A549 (cell line): ENCODE measurements around the gene CDC42SE2. TPM values are rescaled to one million over a fixed set of nuclear protein-coding genes. Genes with fewer than 3 reads are reported as not detected.
A peak's percentile ranks its signal among the peaks of the same experiment; 100 is the strongest.

Experiments
- ATAC-seq, 2 experiments: fragments of 200-7000 bp in 1 of 2; fragments of >200 bp in 1 of 2; cut with Nextera tagmentation in 1 of 2; cut with Tn5 transposase in 1 of 2; 3 replicates each; pipeline versions ENCODE4 v1.8.0 to v1.9.1; 2018 to 2020; ENCODE audit warnings: mild to moderate bottlenecking in 1 of 2, moderate library complexity in 1 of 2
- CTCF ChIA-PET: fragments of 300-600 bp; sonication (Branson Sonifier 250); formaldehyde crosslinking; extraction: SDS; loops from one replicate; lab custom pipeline; 2021; ENCODE audit warnings: antibody characterized with exemption, inconsistent platforms; lab: Yijun Ruan, JAX
- POLR2A ChIA-PET: fragments of 350-600 bp; formaldehyde crosslinking; extraction: SDS; loops from one replicate; lab custom pipeline; 2021; ENCODE audit warnings: antibody characterized with exemption, inconsistent platforms; lab: Yijun Ruan, JAX
- DNase-seq, 2 experiments: peaks; one replicate each; pipeline versions ENCODE4 v3.0.0 to v3.0.0-alpha.2; 2011 to 2016; ENCODE audit warnings: low read depth in 1 of 2, low spot score in 1 of 2
- FAIRE-seq: peaks from 2 replicates; lab custom pipeline; 2011; peaks lifted over from hg19 to GRCh38; lab: Jason Lieb, UNC
- H3K27ac ChIP-seq, 2 experiments: fragments of >200 bp; sonication (Bioruptor Twin); formaldehyde crosslinking; 3 replicates each; pipeline ENCODE4 v1.5.1; 2016 to 2017
- H3K4me1 ChIP-seq: fragments of >200 bp; sonication (Bioruptor Twin); formaldehyde crosslinking; 3 replicates; pipeline ENCODE4 v1.6.1; 2016
- H3K4me2 ChIP-seq: fragments of >200 bp; sonication (Bioruptor Twin); formaldehyde crosslinking; 3 replicates; pipeline ENCODE4 v1.6.1; 2016
- H3K4me3 ChIP-seq: fragments of >200 bp; sonication (Bioruptor Twin); formaldehyde crosslinking; 3 replicates; pipeline ENCODE4 v1.5.1; 2016
- H3K9me3 ChIP-seq: fragments of >200 bp; sonication (Bioruptor Twin); formaldehyde crosslinking; 3 replicates; pipeline ENCODE4 v1.6.1; 2016
- CHD2 ChIP-seq: fragments of 150-350 bp; IDR thresholded peaks from 2 replicates; pipeline ENCODE4 v1.6.1; 2014; ENCODE audit warnings: low read length; ENCODE audit not compliant: partially characterized antibody
- FOXS1 ChIP-seq: fragments of 250-450 bp; sonication (Bioruptor Pico); IDR thresholded peaks from 2 replicates; pipeline ENCODE4 v1.5.0; 2020; ENCODE audit warnings: mild to moderate bottlenecking, moderate library complexity
- HEYL ChIP-seq: fragments of 250-450 bp; sonication (Bioruptor Pico); IDR thresholded peaks from 2 replicates; pipeline ENCODE4 v1.8.0; 2021; ENCODE audit warnings: mild to moderate bottlenecking, moderate library complexity
- HOXB13 ChIP-seq: fragments of 250-450 bp; sonication (Bioruptor Pico); IDR thresholded peaks from 2 replicates; pipeline ENCODE4 v1.5.0; 2020; ENCODE audit warnings: low read depth, mild to moderate bottlenecking, moderate library complexity
- KDM5A ChIP-seq: fragments of 200-600 bp; sonication (generic); IDR thresholded peaks from 2 replicates; pipeline ENCODE4 v1.6.1; 2016; ENCODE audit warnings: antibody characterized with exemption, mild to moderate bottlenecking
- MAFK ChIP-seq: fragments of 450-650 bp; IDR thresholded peaks from 2 replicates; pipeline ENCODE4 v1.6.1; 2014; ENCODE audit not compliant: partially characterized antibody
- NFE2L2 ChIP-seq: fragments of 150-350 bp; conservative IDR thresholded peaks from 2 replicates; pipeline ENCODE4 v1.6.1; 2014; ENCODE audit warnings: low read length
- NPAS2 ChIP-seq: fragments of 250-450 bp; sonication (Bioruptor Pico); IDR thresholded peaks from 2 replicates; pipeline ENCODE4 v1.8.0; 2022; ENCODE audit warnings: mild to moderate bottlenecking, moderate library complexity, borderline replicate concordance
- NR3C1 ChIP-seq: fragments of >200 bp; sonication (Bioruptor Twin); formaldehyde crosslinking; IDR thresholded peaks from 3 replicates; pipeline ENCODE4 v1.6.1; 2017
- PHF8 ChIP-seq: fragments of 200-600 bp; sonication (generic); IDR thresholded peaks from 2 replicates; pipeline ENCODE4 v1.6.1; 2016; ENCODE audit warnings: low read depth, mild to moderate bottlenecking, antibody characterized with exemption, moderate library complexity, borderline replicate concordance
- POLR2A ChIP-seq: IDR thresholded peaks from 2 replicates; pipeline ENCODE4 v1.6.1; 2012; ENCODE audit warnings: mild to moderate bottlenecking, low read length
- POLR2AphosphoS2 ChIP-seq: conservative IDR thresholded peaks from 2 replicates; pipeline ENCODE4 v1.6.1; 2012; ENCODE audit warnings: low read length, improper control_type of control experiment, inconsistent platforms
- RAD21 ChIP-seq, 2 experiments: fragments of >200 bp in 1 of 2; sonication (Bioruptor Twin) in 1 of 2; formaldehyde crosslinking in 1 of 2; IDR thresholded peaks in 1 of 2; conservative IDR thresholded peaks in 1 of 2; 2 replicates in 1 of 2; 3 replicates in 1 of 2; pipeline ENCODE4 v1.6.1; 2012 to 2018; ENCODE audit warnings: inconsistent platforms in 1 of 2
- RCOR1 ChIP-seq: fragments of 150-350 bp; IDR thresholded peaks from 2 replicates; pipeline ENCODE4 v1.6.1; 2014; ENCODE audit warnings: antibody characterized with exemption, low read length, low read depth
- RNF2 ChIP-seq: fragments of 200-600 bp; sonication (generic); IDR thresholded peaks from 2 replicates; pipeline ENCODE4 v1.6.1; 2016; ENCODE audit warnings: low read depth, mild to moderate bottlenecking, antibody characterized with exemption, moderate library complexity, borderline replicate concordance
- SMC3 ChIP-seq: fragments of >200 bp; sonication (Bioruptor Twin); formaldehyde crosslinking; IDR thresholded peaks from 3 replicates; pipeline ENCODE4 v1.6.1; 2018; ENCODE audit warnings: inconsistent platforms
- SREBF2 ChIP-seq: fragments of 450-650 bp; IDR thresholded peaks from 2 replicates; pipeline ENCODE4 v1.6.1; 2014; ENCODE audit warnings: mild to moderate bottlenecking, moderate library complexity
- TP53 ChIP-seq: fragments of 250-450 bp; sonication (Bioruptor Pico); IDR thresholded peaks from 2 replicates; pipeline ENCODE4 v1.5.0; 2021; ENCODE audit warnings: mild to moderate bottlenecking, moderate library complexity
- ZC3H11A ChIP-seq: fragments of 450-650 bp; IDR thresholded peaks from 2 replicates; pipeline ENCODE4 v1.6.1; 2014; ENCODE audit warnings: antibody characterized with exemption, mild to moderate bottlenecking
- ZNF302 ChIP-seq: fragments of 250-450 bp; sonication (Bioruptor Pico); IDR thresholded peaks from 2 replicates; pipeline ENCODE4 v1.9.0; 2021; ENCODE audit warnings: inconsistent platforms, mild to moderate bottlenecking, moderate library complexity
- ZSCAN20 ChIP-seq: fragments of 250-450 bp; sonication (Bioruptor Pico); IDR thresholded peaks from 2 replicates; pipeline ENCODE4 v1.8.0; 2022; ENCODE audit warnings: mild to moderate bottlenecking, moderate library complexity
- WGBS: methylation state at CpG from one replicate; pipeline ENCODE4 v1.1.6; 2017; ENCODE audit errors: missing lambda C conversion rate; 5-methylcytosine and 5-hydroxymethylcytosine counted together
- polyA plus RNA-seq, 4 experiments: library from polyadenylated mRNA; depleted of rRNA in 3 of 4; stranded (reverse); fragments of >200 nt; fragmentation: RNase III in 1 of 4; extraction: RNeasy Plus Mini Kit Qiagen cat#74134 plus additional on column Dnase treatment in 1 of 4; gene quantifications; 2 replicates in 3 of 4; 3 replicates in 1 of 4; pipeline ENCODE4 v1.2.3, GENCODE V29; 2011 to 2017
- TF ChIP-seq, protein P1 (sequence below): IDR thresholded peaks from 2 replicates; pipeline ENCODE4 v1.6.1; 2012
- TF ChIP-seq, protein P2 (sequence below): fragments of 450-650 bp; IDR thresholded peaks from 2 replicates; pipeline ENCODE4 v1.6.1; 2014; ENCODE audit warnings: antibody characterized with exemption
- TF ChIP-seq, protein P3 (sequence below): fragments of >200 bp; sonication (Bioruptor Twin); formaldehyde crosslinking; IDR thresholded peaks from 3 replicates; pipeline ENCODE4 v1.6.1; 2016
- TF ChIP-seq, protein P4 (sequence below): fragments of >200 bp; sonication (Bioruptor Twin); formaldehyde crosslinking; IDR thresholded peaks from 3 replicates; pipeline ENCODE4 v1.5.1; 2016
- TF ChIP-seq, protein P5 (sequence below): fragments of 150-350 bp; IDR thresholded peaks from 2 replicates; pipeline ENCODE4 v1.6.1; 2014; ENCODE audit warnings: low read depth, mild to moderate bottlenecking, low read length

Gene CDC42SE2
- polyA plus RNA-seq, 2 of the 4 experiments (the other 2 are of a cell fraction) = 25.8 to 66.4 TPM

DNA sequence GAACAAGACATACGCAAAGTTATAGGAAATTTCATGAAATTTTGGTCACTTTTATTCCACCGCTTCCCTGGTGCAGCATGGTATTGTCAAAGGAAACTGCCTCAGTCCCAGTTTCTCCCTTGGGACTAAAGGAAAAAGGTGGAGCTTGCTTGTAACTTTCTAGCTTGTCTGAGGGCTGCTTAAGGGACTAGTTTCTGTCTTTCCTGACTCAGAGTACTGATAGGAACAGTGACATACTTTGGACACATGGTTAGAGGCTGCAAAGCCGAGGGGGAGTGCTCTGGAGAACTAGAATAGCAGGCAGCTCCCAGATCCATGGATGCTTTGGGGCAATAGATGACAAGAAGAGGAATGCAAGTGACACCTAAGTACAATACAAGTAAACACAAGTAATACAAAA is 136.7 kb downstream of the CDC42SE2 start:
- WGBS = 92% methylated on average over 3 of the region's 3 CpGs
- FAIRE-seq = no peak
- ChIA-PET POLR2A (no interaction called here), CTCF (interaction anchor here (0.6 to 1.3 kb wide), 2 partner anchors 22 to 288 kb away, joined by 3 to 6 read pairs; no protein-coding TSS in a partner anchor)
- no peak for ATAC-seq
- H3K9me3 ChIP-seq = peaks cover 17% of the 10 kb centered on the region; the same call in 2 of the 3 replicates
- H3K4me1 ChIP-seq = no peaks in the 10 kb centered on the region
- TF ChIP-seq HOXB13 (CRISPR knock-in tag) = no peak
- TF ChIP-seq SREBF2 = no peak
- TF ChIP-seq TP53 = no peak
- no peak for TF ChIP-seq ZC3H11A
- no peak for TF ChIP-seq PHF8
- no peak; the same call in 1 of the 2 replicates for TF ChIP-seq POLR2AphosphoS2
- no peak for TF ChIP-seq RNF2
- no peak for TF ChIP-seq RAD21 (conservative IDR thresholded peaks at IDR 0.05 in 1 of 2, IDR thresholded peaks at IDR 0.05 in 1 of 2)
- no peak for TF ChIP-seq NFE2L2
- TF ChIP-seq, protein P1, sequence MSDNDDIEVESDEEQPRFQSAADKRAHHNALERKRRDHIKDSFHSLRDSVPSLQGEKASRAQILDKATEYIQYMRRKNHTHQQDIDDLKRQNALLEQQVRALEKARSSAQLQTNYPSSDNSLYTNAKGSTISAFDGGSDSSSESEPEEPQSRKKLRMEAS = no peak
- TF ChIP-seq, protein P2, sequence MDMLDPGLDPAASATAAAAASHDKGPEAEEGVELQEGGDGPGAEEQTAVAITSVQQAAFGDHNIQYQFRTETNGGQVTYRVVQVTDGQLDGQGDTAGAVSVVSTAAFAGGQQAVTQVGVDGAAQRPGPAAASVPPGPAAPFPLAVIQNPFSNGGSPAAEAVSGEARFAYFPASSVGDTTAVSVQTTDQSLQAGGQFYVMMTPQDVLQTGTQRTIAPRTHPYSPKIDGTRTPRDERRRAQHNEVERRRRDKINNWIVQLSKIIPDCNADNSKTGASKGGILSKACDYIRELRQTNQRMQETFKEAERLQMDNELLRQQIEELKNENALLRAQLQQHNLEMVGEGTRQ = no peak
- TF ChIP-seq, protein P3, sequence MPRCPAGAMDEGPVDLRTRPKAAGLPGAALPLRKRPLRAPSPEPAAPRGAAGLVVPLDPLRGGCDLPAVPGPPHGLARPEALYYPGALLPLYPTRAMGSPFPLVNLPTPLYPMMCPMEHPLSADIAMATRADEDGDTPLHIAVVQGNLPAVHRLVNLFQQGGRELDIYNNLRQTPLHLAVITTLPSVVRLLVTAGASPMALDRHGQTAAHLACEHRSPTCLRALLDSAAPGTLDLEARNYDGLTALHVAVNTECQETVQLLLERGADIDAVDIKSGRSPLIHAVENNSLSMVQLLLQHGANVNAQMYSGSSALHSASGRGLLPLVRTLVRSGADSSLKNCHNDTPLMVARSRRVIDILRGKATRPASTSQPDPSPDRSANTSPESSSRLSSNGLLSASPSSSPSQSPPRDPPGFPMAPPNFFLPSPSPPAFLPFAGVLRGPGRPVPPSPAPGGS = no peak
- no peak overlapping the region for H3K4me3 ChIP-seq
- H3K27ac ChIP-seq = no peak overlapping the region
- DNase-seq = no peak
- H3K4me2 ChIP-seq = no peak overlapping the region

DNA sequence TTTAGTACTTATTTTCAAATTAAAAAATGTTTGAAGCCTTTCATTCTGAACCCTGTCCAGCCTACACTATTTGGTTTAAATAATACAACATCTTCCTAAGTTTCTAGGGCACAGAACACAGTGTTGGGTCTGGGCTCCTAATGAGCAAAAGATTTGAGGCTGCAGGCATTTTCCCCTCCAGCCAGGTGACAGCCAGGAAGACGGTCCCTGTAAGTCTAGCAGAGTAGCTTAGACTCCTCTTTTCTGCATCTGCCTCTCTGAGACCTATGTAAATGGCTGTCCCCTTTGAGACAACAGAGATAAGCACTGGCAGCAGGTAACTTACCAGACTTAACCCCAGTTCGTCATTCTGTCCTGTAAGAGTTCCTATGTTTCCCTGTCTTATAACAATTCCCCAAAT is 141.8 kb downstream of the CDC42SE2 start:
- FAIRE-seq (no peak), ATAC-seq (peak; percentile 32 to 51; a peak in 4 of 6 replicates), DNase-seq (no peak)
- CTCF ChIA-PET = interaction anchor here (0.7 to 2.5 kb wide), 3 partner anchors 9 to 1296 kb away, joined by 3 to 7 read pairs (median 5); partner anchors contain the start of gene CDC42SE2
- WGBS = 92% methylated on average over 2 of the region's 2 CpGs
- Histone ChIP-seq H3K4me2 (no peak overlapping the region), H3K27ac (no peak overlapping the region), H3K4me3 (no peak overlapping the region), H3K4me1 (no peaks in the 10 kb centered on the region), H3K9me3 (peaks cover 17% of the 10 kb centered on the region; the same call in 2 of the 3 replicates)
- TF ChIP-seq KDM5A (no peak), ZSCAN20 (CRISPR knock-in tag) (no peak), NR3C1 (no peak), ZC3H11A (no peak), POLR2A (no peak), SMC3 (no peak), MAFK (no peak), ZNF302 (CRISPR knock-in tag) (no peak), NPAS2 (CRISPR knock-in tag) (no peak), HOXB13 (CRISPR knock-in tag) (no peak), HEYL (CRISPR knock-in tag) (no peak), CHD2 (no peak), RCOR1 (no peak), NFE2L2 (no peak), FOXS1 (no peak)
- TF ChIP-seq, protein P4, sequence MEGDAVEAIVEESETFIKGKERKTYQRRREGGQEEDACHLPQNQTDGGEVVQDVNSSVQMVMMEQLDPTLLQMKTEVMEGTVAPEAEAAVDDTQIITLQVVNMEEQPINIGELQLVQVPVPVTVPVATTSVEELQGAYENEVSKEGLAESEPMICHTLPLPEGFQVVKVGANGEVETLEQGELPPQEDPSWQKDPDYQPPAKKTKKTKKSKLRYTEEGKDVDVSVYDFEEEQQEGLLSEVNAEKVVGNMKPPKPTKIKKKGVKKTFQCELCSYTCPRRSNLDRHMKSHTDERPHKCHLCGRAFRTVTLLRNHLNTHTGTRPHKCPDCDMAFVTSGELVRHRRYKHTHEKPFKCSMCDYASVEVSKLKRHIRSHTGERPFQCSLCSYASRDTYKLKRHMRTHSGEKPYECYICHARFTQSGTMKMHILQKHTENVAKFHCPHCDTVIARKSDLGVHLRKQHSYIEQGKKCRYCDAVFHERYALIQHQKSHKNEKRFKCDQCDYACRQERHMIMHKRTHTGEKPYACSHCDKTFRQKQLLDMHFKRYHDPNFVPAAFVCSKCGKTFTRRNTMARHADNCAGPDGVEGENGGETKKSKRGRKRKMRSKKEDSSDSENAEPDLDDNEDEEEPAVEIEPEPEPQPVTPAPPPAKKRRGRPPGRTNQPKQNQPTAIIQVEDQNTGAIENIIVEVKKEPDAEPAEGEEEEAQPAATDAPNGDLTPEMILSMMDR = no peak
- TF ChIP-seq, protein P5, sequence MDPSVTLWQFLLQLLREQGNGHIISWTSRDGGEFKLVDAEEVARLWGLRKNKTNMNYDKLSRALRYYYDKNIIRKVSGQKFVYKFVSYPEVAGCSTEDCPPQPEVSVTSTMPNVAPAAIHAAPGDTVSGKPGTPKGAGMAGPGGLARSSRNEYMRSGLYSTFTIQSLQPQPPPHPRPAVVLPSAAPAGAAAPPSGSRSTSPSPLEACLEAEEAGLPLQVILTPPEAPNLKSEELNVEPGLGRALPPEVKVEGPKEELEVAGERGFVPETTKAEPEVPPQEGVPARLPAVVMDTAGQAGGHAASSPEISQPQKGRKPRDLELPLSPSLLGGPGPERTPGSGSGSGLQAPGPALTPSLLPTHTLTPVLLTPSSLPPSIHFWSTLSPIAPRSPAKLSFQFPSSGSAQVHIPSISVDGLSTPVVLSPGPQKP = no peak
- TF ChIP-seq, protein P2 = no peak
- POLR2A ChIA-PET = no interaction called here
